Panc1 (cell line): Measurements from ENCODE around the gene AMFR. TPM values are rescaled to one million over a fixed set of nuclear protein-coding genes. Genes with fewer than 3 reads are reported as not detected.

ENCODE experiments used
- ATAC-seq: fragments of 200-7000 bp; cut with Tn5 transposase; 2 replicates; pipeline ENCODE4 v1.9.1; 2020; ENCODE audit warnings: mild to moderate bottlenecking, moderate library complexity
- BruUV-seq: library from RNA; stranded (reverse); fragments of 400-500 nt; replicated peaks from 2 replicates; lab custom pipeline; 2021; lab: Mats Ljungman, UMichigan
- CTCF ChIA-PET: fragments of 300-600 bp; sonication (Branson Sonifier 250); formaldehyde crosslinking; loops from one replicate; lab custom pipeline; 2022; ENCODE audit warnings: antibody characterized with exemption; lab: Charles Lee
- POLR2A ChIA-PET: fragments of 300-600 bp; sonication (Branson Sonifier 250); formaldehyde crosslinking; loops from one replicate; lab custom pipeline; 2022; ENCODE audit warnings: antibody characterized with exemption; lab: Charles Lee
- DNase-seq: peaks from one replicate; pipeline ENCODE4 v3.0.0-alpha.2; 2010; ENCODE audit warnings: low read depth, low spot score
- H3K27ac ChIP-seq: 2 replicates; pipeline ENCODE4 v1.5.1; 2011; ENCODE audit warnings: mild to moderate bottlenecking, low read length, inconsistent platforms
- H3K27me3 ChIP-seq: fragments of 200-500 bp; sonication (Bioruptor generic); 2 replicates; pipeline ENCODE4 v1.6.0; 2014; ENCODE audit warnings: low read length, inconsistent platforms; ENCODE audit not compliant: control insufficient read depth, insufficient read depth
- H3K36me3 ChIP-seq: fragments of 200-500 bp; sonication (Bioruptor generic); 2 replicates; pipeline ENCODE4 v1.5.1; 2014; ENCODE audit warnings: inconsistent platforms, mild to moderate bottlenecking, low read length, moderate library complexity; ENCODE audit not compliant: control insufficient read depth, insufficient read depth
- H3K4me1 ChIP-seq: 2 replicates; pipeline ENCODE4 v1.5.1; 2011; ENCODE audit warnings: inconsistent platforms, mild to moderate bottlenecking, low read length, moderate library complexity; ENCODE audit not compliant: control insufficient read depth, insufficient read depth
- H3K4me3 ChIP-seq, 2 experiments: 2 replicates each; pipeline ENCODE4 v1.5.1; 2011 to 2012; ENCODE audit warnings: low read depth in 2 of 2, low read length in 2 of 2, mild to moderate bottlenecking in 2 of 2, inconsistent platforms in 1 of 2, moderate library complexity in 1 of 2
- H3K9me3 ChIP-seq: fragments of 200-500 bp; sonication (Bioruptor generic); 2 replicates; pipeline ENCODE4 v1.5.1; 2014; ENCODE audit warnings: low read depth, mild to moderate bottlenecking, inconsistent platforms, low read length, moderate library complexity; ENCODE audit not compliant: control insufficient read depth, insufficient read depth
- CTCF ChIP-seq: fragments of 450-650 bp; IDR thresholded peaks from 2 replicates; pipeline ENCODE4 v1.5.1; 2017; ENCODE audit warnings: mild to moderate bottlenecking
- POLR2AphosphoS5 ChIP-seq: IDR thresholded peaks from 2 replicates; pipeline ENCODE4 v1.6.1; 2012; ENCODE audit warnings: mild to moderate bottlenecking, low read depth, low read length, moderate library complexity
- REST ChIP-seq, 2 experiments: IDR thresholded peaks; 2 replicates each; pipeline ENCODE4 v1.6.1; 2011 to 2012; ENCODE audit warnings: low read depth in 2 of 2, control low read depth in 1 of 2, low read length in 1 of 2, mild to moderate bottlenecking in 1 of 2, moderate library complexity in 1 of 2; ENCODE audit not compliant: insufficient read depth in 1 of 2
- SIN3A ChIP-seq: IDR thresholded peaks from 2 replicates; pipeline ENCODE4 v1.6.1; 2012; ENCODE audit warnings: low read depth, mild to moderate bottlenecking, low read length, moderate library complexity, borderline replicate concordance; ENCODE audit not compliant: insufficient read depth
- TCF7L2 ChIP-seq: IDR thresholded peaks from 2 replicates; pipeline ENCODE4 v1.6.1; 2011; ENCODE audit warnings: mild to moderate bottlenecking, low read depth, low read length, inconsistent platforms
- in situ Hi-C: cut with HindIII; loops from 2 replicates; pipeline ENCODE4 v1.10.0; 2016; ENCODE audit warnings: low sequenced_read_pairs, low pct_unique_long_range_greater_than_20kb
- intact Hi-C: fragments of 100-400 bp; cut with micrococcal nuclease; formaldehyde crosslinking; loops from one replicate; pipeline ENCODE4 v1.10.0; 2022; ENCODE audit not compliant: unreplicated experiment
- total RNA-seq: library from RNA; stranded (reverse); gene quantifications from one replicate; pipeline ENCODE4 v1.2.1, GENCODE V29; 2021; ENCODE audit not compliant: unreplicated experiment

Gene AMFR
- total RNA-seq, 1 experiment from 2014 or later, result 89.6 TPM

GRCh38 chr16:56339431-56340195 lies 85.7 kb downstream of the AMFR start:
- CTCF ChIA-PET, result interaction anchor here (0.6 kb wide), 1 partner anchor 17 kb away, joined by 3 read pairs; no protein-coding TSS in a partner anchor
- in situ Hi-C loops, result no loop called here

More at GRCh38 chr16:56339431-56340195, 85.7 kb downstream of the AMFR start:
- no peaks in the 10 kb centered on the region for H3K9me3 ChIP-seq
- no peaks in the 10 kb centered on the region for H3K36me3 ChIP-seq
- intact Hi-C loops, result no loop called here
- DNase-seq (no peak), ATAC-seq (no peak)
- TF ChIP-seq CTCF (no peak), SIN3A (no peak), TCF7L2 (no peak), REST (IDR thresholded peaks at IDR 0.05; ENCODE audit: insufficient read depth in 1 of 2, low read depth in 2 of 2, low read length in 1 of 2) (no peak), POLR2AphosphoS5 (no peak)
- H3K27me3 ChIP-seq, result no peaks in the 10 kb centered on the region
- POLR2A ChIA-PET, result no interaction called here
- no peak overlapping the region for H3K27ac ChIP-seq
- no TSS peak for BruUV-seq
- no peaks in the 10 kb centered on the region for H3K4me1 ChIP-seq
- no peak overlapping the region for H3K4me3 ChIP-seq
